ENCODE results near the gene IMPDH1. TPM values are rescaled to one million over a fixed set of nuclear protein-coding genes. Genes with fewer than 3 reads are reported as not detected.
A peak's percentile ranks its signal among the peaks of the same experiment; 100 is the strongest.

Gene IMPDH1
- total RNA-seq, 3 donors from 2014 or later, result 31.8 to 68.8 (median 58.2) TPM

DNA sequence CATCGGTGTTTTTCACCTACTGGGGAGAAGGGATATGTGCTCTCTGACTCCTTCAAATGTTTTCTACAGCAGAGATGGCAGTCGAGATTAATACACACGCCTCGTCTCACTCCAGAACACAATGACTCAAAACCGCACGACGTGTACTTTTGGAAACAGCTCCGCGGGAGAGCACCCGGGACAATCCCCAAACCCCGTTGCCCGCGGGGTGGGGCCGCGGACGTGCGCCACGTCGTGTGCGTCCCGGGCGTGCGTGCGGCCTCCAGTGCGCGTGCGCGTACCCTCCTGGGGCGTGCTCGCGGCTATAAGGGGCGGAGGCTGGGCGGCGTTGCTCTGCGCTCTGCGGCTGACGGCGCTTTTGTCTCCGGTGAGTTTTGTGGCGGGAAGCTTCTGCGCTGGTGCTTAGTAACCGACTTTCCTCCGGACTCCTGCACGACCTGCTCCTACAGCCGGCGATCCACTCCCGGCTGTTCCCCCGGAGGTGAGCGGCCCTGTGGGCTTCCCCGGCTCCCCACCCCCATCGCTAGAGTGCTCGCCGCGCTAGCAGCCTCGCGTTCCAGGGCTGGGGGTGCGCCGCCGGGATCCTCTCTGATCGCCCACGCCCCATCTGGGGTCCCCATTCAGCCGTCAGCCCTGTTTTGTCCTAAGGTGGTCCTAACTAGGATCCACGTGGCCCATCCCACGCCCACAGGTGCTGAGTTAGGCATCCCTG lies 45.9 kb upstream of the IMPDH1 start, which contains the start of gene HILPDA:
HILPDA (plus strand) TSS at position 336 of the 712 bp plus-strand sequence. CDS start 1,391 bp downstream, outside the sequence.
- intact Hi-C loops (cut with DNase I; ENCODE audit: low total_unique reads), result no loop called here
- Histone ChIP-seq H3K4me1 (peaks cover 0 to 11% of the 10 kb centered on the region in 2 donors), H3K9me3 (no peaks in the 10 kb centered on the region), H3K27ac (peak within 1 kb of the TSS; percentile 92 to 96), H3K27me3 (no peaks in the 10 kb centered on the region), H3K4me3 (peak within 1 kb of the TSS; percentile 74 to 99 (median 84)), H3K36me3 (no peaks in the 10 kb centered on the region)
- DNase-seq (ENCODE audit: low spot score in 2 of 2), result peak; percentile 87 to 91
- TF ChIP-seq CTCF (IDR thresholded peaks at IDR 0.05) (no peak), POLR2AphosphoS5 (IDR thresholded peaks at IDR 0.05) (peak; percentile 85 to 90 (median 86)), POLR2A (IDR thresholded peaks at IDR 0.05) (peak; percentile 63)

GRCh38 chr7:128454808-128455542 lies 45.2 kb upstream of the IMPDH1 start:
- Histone ChIP-seq H3K27ac (peak overlapping the region; percentile 92 to 96), H3K27me3 (no peaks in the 10 kb centered on the region), H3K4me3 (peak overlapping the region; percentile 74 to 99 (median 84)), H3K9me3 (no peaks in the 10 kb centered on the region), H3K4me1 (peaks cover 0 to 11% of the 10 kb centered on the region in 2 donors), H3K36me3 (no peaks in the 10 kb centered on the region)
- intact Hi-C loops (cut with DNase I; ENCODE audit: low total_unique reads), result no loop called here
- no peak for DNase-seq (ENCODE audit: low spot score in 2 of 2)
- TF ChIP-seq CTCF (IDR thresholded peaks at IDR 0.05), result peak in 2 of 3 donors; percentile 31 to 56
- no peak for TF ChIP-seq POLR2A (IDR thresholded peaks at IDR 0.05)

- Histone ChIP-seq H3K36me3 (no peaks in the 10 kb centered on the region), H3K27me3 (no peaks in the 10 kb centered on the region), H3K27ac (peak overlapping the region; percentile 92 to 96), H3K9me3 (no peaks in the 10 kb centered on the region), H3K4me1 (peaks cover 0 to 8% of the 10 kb centered on the region in 2 donors), H3K4me3 (peak overlapping the region in 2 of 3 donors; percentile 84 to 99)
- TF ChIP-seq POLR2AphosphoS5 (IDR thresholded peaks at IDR 0.05) (peak in 2 of 3 donors; percentile 67 to 92), CTCF (IDR thresholded peaks at IDR 0.05) (no peak), POLR2A (IDR thresholded peaks at IDR 0.05) (peak; percentile 61)
- DNase-seq (ENCODE audit: low spot score in 2 of 2), result peak; percentile 58 to 72
- intact Hi-C loops (cut with DNase I; ENCODE audit: low total_unique reads), result no loop called here
Observed at GRCh38 chr7:128453836-128454804, 44.3 kb upstream of the IMPDH1 start.

GRCh38 chr7:128452552-128452951 lies 42.8 kb upstream of the IMPDH1 start:
- no peaks in the 10 kb centered on the region for H3K9me3 ChIP-seq
- H3K36me3 ChIP-seq, result no peaks in the 10 kb centered on the region
- intact Hi-C loops (cut with DNase I; ENCODE audit: low total_unique reads), result no loop called here
- no peak overlapping the region for H3K4me3 ChIP-seq
- no peak for DNase-seq (ENCODE audit: low spot score in 2 of 2)
- TF ChIP-seq POLR2A (IDR thresholded peaks at IDR 0.05), result no peak
- TF ChIP-seq CTCF (IDR thresholded peaks at IDR 0.05), result no peak
- no peak for TF ChIP-seq POLR2AphosphoS5 (IDR thresholded peaks at IDR 0.05)
- H3K4me1 ChIP-seq, result peaks cover 0 to 4% of the 10 kb centered on the region in 2 donors
- no peaks in the 10 kb centered on the region for H3K27me3 ChIP-seq
- H3K27ac ChIP-seq, result no peak overlapping the region
